CD4-positive, alpha-beta T cell treated with Interleukin-6 for 4 hours (primary cell): ENCODE measurements around the gene FAM81B.

ENCODE experiments used
- DNase-seq: peaks from one replicate; pipeline ENCODE4 v3.0.0-alpha.2; 2020; ENCODE audit warnings: mixed read lengths

The FAM81B gene

DNA sequence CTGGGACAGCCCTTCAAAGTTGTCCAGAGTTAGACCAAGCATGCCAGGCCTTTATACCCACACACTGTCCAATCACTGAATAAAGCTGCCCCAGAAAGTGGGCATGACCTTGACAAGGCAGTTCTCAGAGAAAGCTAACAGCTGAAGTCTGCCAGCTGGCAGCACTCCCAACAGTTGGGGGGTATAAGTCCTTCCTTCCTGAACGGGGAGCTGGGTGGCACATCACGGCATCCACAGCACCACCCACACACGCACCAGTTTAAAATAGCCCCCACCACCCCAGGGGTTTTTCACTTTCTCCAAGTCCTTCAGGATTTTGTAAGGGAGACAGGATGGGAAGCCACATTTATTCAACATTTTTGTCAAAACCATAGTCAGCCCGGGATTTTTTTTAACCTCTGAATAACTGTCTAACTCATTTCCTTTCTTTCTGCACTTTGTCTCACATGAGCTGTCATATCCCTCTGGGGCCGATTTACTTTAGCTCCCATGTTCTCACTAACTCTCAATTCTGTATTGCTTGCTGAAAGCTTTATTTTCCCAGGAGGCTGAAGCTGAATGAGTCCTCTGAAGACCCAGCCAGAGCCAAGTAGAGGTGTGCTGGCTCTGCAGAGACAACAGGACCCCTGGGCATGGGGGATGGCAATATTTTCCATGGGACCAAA is 15.4 kb downstream of the FAM81B start:
- DNase-seq = no peak

DNA sequence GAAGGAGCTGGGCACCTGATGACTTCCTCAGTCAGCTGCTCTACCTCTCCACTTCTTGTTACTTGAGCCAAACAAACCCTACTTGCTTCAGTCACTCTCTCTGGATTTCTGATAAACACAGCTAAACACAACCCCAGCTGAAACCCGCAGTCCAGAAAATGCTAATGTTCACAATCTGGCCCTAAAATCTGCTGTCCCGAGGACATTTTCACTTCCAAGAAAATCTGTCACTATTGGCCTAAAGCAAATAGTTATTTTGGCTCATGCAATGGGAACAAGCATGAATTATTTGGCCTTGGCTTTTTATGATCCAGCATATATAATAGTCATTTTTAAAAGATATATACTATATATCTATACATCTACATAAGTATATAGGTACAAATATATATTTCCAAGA is 19.1 kb downstream of the FAM81B start:
- no peak for DNase-seq

DNA sequence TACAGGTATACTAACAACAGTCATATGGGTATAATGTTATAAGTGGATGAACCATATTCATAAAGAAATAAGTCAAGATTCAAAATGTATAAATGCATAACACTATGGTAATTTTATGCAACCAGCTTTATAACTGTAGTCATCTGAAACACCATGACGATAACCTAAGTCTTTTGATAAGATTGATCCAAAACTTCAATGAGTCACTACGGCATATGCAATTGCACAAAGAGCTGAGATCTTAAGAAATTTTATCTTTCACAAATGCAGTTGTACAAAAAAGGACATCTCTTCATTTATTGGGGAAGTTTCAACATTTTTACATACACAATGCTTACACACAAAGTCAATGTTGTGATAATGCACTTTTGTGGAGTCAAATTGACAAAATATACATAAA is 20.3 kb downstream of the FAM81B start:
- DNase-seq = no peak

DNA sequence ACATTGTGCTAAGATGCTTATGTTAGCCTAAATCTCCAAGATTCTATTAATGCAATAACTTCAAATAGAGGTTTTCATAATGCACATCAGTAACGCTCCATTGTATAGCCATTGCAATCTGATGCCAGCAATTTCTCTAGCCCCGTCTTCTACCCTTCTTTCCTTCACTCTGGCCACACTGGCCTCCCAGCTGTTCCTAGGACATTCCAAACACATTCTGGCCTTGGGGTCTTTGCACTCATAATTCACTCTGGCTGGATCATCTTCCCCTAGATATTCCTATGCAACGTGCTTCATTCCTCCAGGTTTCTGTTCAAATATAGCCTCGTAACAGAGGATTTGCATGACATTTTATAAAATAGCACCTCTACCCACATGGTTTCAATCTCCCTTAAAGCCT is 23.3 kb downstream of the FAM81B start:
- no peak for DNase-seq

DNA sequence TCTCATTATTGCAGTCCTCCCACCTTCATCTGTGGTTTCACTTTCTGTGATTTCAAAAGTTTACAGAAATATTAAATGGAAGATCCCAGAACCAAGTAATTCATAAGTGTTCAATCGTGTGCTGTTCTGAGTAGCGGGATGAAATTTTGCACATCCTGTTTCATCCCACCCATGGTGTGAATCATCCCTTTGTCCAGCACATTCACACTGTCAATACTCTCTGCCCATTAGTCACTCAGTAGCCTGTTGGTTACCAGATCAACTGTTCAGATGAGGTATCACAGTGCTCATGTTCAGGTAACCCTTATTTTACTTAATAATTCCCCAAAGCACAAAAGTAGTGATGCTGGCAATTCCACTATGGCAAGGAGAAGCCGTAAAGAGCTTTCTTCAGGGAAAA is 26.8 kb downstream of the FAM81B start:
- no peak for DNase-seq

DNA sequence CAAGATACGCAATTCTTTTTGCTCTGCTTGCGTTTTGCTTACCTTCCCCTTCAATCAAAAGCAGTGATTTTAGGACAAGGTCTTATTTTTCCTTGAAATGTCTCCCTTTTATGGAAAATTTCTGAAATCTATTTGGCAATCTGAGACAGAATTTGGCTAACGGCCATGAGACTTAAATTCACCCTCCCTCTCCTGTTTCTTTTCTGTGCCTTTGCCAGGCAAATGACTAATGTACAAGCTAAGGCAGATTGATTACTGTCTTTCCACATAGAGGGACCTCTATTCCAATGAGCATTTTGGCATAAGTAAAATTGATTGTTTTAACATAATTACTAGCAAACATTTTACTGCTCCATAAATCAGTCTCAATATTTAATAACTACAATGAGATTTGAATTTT is 31.7 kb downstream of the FAM81B start:
- DNase-seq = no peak

DNA sequence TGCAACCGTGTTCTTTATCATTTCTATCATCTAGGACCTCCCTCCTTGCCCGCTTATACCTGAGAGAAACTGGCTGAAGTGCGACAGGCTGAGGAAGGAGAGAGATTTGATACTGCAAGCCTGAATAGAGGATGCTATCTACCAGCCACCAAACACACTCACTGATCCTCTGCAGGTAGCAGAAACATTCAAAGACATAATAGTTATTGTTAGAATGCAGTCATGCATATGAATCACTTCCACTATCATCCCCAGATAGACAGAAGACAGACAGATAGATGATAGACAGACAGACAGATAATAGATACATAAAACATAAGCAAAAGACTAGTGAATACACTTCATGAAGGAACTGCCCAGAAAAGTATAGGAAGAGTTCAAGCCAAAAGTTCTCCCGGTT is 32.9 kb downstream of the FAM81B start:
- no peak for DNase-seq

DNA sequence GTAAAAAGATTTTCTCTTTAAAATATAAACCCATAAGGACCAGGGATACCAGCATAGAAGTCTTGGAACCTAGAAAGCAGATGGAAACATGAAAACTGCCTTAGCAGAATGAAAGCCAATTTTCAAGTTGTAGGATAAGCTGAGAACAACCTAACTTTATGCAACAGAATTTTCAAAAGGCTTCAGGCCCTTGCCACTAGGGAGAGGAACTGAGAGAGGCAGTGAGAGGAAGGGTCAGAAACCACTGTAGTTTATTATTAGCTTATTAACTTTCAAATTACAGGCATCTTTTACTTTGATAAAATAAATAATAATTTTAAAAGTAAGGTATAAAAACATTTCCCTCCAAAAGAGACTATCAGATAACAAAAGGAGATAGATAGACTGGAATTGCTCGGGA is 33.4 kb downstream of the FAM81B start:
- no peak for DNase-seq

DNA sequence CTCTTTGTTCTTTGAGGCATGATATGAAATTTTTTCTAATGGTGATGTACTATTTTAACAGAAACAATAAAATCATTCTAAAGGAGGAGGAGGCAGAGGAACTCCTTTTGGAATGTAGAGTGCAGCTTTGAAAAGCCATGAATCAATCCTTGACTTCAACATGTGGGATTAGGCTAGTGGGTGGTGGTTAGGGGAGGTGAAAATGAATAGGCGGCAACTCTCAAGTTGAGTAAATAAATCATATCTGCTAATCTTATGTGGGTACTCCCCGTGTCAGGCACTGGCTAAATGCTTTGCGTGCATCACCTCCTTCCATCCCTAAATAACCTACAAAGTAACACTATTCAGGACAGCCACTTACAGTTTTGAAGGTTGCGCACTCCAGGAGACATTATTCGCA is 35.1 kb downstream of the FAM81B start:
- no peak for DNase-seq

DNA sequence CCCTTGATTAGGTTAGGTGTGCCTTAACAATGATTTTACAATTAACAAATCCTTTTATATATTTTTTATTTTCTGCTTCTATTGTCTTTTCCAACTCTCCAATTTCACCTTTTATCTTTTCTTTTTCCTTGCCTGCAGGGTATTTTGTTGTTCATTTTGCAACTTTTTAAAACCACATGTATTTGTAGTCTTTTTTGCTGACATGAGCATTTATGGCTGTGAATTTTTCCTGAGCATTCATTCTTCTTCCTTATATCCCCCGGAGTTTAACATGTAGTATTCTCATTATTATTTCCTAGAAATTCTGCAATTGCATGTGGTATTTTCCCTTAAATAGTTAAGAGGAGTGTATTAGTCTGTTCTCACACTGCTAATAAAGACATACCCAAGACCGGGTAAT is 41.6 kb downstream of the FAM81B start:
- DNase-seq = no peak

DNA sequence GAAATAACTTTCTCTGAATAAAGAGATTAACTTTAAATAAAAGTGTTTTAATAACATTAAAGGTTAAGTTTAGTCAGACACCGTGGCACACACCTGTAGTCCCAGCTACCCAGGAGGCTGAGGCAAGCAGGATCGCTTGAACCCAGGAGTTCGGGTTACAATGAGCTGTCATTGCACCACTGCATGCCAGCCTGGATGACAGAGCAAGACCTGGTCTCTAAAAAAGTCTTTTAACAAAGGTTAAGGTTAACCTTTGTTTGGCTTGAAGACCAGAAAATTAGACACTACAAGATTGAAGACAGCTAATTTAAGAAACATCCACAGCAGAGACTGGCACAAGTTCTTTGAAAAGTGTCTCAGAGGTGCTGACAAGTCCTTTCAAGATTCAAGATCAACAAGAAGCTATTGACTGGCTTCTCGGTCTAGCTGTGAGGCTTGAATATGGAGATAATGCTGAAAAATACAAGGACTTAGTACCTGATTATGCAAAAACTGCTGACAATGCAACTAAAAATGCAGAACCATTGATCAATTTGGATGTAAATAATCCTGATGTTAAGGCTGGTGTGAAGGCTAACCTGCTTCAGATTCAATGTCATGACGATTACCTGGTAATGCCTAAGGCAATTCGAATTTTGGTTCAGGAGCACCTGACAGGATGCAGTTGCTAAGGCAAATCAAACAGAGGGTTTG is 48.8 kb downstream of the FAM81B start:
- no peak for DNase-seq

DNA sequence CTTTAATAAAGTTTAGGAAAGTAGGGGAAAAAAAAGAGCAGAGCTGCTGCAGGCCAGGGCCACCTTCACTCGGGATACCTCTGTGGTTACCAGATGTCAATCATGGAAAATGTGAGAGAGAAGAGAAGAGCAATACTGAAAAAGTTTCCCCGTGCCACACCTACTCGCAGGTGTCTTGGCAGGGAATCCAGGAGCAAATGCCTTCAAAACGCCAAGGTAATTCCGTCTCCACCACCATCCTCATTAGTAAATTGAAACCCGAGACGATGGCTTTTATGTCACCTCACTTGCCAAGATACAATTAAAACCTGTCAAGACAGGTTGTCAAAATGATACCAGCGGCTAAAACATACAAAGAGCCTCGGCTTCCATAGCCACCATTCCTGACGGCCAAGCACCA is 49.7 kb downstream of the FAM81B start:
- no peak for DNase-seq

DNA sequence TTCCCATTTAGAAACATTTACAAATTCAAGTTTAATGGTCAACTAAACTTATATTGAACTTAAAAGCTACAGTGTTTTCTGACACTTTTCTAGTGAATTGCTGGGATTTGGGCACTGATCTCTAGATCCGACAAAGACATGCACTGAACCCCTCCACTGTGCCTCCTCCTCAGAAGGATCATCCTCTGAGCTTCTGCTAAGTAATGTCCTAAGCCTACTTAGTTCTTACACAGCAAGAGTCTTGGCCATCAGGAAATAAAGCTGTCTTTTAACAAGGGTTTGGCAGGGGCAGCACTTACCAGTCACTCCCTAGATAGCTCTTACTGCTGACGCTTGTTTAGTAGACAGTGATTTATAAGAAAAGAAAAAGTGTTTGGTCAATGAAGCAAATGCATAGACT is 50.5 kb downstream of the FAM81B start:
- DNase-seq = no peak

DNA sequence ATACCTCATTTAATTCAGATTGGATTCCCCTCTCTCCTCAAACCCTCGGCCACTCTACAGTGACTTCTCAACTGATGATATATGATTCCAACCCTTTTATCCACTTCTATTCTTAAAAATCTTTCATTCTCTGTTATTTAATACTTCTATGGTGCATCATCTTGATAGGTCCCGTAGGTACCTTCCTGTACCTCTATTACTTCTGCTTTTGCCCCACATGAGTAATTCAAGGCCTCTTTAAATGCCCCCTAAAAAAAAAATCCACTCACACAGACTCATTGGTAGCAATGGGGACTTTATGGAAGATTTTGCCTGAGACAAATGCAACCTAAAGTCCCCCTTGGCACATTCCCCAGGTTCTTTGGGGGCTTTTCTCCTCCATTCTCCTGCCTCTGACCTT is 54.3 kb downstream of the FAM81B start:
- DNase-seq = no peak

DNA sequence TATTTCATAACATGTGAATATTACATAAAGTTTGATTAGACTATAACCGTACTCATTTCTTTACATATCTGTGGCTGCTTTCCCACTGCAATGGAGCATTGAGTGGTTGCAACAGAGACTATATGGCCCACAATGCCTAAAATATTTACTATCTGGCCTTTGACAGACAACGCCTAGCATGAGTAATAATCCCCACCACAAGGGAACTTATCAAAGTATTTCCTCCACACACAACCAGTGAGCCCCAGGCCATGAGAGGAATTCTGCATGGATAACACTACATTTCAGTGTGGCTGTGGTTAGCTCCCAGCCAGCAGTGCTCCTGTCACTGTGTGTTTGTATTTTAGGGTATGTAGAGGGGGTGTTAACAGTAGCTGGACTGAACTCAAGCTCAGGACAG is 54.8 kb downstream of the FAM81B start:
- no peak for DNase-seq

DNA sequence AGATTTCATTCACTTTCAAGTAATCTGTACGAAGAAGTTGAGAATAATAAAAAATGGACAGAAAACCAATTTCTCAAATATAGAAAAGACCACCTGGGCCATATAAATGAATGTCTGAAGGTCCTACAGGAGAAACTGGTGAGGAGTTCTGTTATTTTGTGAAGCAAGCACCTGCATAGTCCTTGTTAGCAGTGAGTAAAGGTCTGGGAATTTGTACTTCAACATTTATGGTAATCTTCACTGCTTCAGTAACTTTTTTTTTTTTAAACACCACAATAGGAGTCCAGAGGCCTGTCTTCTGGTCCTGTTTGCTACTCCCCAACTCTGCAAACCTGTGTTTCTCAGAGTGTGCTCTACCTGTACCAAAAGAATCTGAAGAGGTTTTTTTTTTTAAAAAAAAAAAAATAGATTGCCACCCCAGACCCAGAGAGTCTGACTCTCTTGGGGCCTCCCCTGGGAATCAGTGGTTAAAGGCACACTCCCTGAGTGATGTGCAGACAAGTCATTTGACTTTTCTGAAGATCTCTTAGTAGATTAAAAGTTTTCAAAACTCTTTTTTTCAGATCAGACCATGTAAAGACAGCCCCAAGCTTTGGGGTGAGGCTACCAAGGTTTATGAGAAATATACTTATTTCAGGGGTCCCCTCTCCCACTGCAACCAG is 55.5 kb downstream of the FAM81B start:
- no peak for DNase-seq

DNA sequence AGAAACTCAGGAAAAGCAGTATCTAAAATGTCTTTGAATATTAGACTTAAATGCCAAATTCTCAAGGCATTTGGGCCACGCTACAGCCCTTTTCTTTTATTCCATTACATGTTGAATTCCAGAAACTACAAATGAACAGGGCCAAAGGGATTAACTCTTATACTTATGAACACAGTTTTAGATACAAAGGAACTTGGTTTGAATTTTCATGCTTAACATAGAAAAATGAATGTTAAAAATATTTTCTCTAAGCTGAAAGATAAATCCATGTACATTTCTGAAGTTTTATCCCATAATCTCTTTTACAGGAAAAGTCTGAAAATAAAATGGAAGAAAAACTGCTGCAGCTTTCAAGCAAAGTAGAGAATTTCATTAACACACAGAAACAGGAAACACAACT is 56.8 kb downstream of the FAM81B start:
- no peak for DNase-seq

DNA sequence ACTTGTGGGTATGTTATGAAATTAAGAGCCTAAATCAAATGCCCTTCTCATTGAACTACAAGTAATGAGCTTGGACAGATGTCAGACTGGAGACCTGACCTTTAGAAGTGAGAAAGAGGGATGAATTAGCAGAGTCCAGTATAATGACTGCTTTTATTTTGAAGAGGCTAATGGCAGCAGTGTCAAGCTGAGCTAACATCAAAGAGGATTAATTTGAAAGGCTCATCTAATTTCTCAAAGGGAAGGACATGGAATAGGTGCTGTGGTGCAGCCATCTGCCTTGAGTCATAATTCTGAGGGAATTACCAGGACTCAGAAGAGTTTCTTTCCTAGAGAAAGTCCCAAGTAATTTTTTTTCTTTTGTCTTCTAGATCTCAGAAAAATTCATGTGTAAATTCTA is 57.6 kb downstream of the FAM81B start:
- DNase-seq = no peak

DNA sequence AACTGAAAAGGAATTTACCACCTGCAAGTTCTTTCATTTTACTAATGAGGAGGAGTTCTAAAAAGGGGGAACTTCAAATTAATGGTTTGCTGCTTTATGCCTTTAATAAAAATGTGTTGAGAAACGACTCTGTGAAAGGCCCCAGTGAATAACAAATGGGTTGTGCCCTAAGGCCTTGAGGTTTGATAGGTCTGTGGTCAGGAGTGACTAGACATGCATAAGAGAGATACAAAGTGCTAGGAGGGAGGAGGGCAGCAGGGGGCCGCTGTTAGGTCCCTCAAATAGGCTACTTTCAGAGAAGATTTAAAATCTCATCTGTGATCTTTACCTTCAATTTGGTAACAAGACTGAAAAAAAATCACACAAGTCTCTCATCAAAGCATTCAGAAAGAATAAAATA is 58.3 kb downstream of the FAM81B start:
- no peak for DNase-seq

DNA sequence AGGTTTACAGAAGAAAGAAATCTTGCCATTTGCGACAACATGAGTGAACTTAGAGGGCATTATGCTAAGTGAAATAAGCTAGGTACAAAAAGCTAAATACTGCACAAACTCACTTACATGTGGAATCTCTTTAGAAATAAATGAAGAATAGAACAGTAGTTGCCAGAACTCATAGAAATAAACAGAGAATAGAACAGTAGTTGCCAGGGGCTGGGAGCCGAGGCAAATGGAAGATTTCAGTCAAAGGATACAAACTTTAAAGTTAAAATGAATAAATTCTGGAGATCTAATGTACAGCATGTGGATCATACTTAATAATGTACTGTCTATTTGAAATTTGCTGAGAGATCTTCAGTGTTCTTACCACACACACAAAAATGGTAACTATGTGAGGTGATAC is 63.4 kb downstream of the FAM81B start:
- DNase-seq = no peak

DNA sequence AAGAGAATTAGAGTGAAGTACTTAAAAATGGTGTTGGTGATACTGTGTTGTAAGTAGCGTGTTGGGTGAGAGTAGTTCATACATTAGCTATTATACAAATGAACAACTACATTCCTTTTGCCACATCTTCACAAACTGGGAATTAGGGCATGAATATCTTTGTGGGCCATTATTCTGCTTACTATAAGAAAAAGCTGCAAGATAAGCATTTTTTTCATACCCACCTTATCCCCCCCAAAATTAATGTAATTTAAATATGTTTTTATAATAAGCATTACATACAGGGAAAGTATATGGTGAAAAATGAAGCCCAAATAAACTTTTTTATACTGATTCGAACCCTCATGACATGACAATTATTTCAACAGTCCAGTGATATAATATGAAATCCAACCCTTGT is 69.5 kb downstream of the FAM81B start:
- no peak for DNase-seq

DNA sequence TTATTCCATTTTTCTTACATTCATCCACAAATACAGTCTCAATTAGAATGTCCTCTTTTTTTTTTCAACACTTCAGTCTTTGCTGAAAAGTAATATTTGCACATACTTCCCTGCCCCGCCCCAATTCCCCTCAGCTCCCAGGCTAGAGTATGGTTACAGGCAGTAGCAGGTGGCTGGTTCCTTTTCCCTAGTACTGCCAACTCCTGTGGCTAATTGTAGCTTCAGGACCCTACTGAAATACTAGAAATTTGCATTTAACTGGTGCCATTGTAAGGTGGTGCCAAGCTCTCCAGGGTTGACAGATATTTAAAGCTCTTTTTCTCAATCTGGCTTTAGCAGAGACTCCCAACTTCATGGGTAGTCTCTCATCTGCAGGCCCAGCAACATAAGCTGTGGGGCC is 80.3 kb downstream of the FAM81B start:
- no peak for DNase-seq

DNA sequence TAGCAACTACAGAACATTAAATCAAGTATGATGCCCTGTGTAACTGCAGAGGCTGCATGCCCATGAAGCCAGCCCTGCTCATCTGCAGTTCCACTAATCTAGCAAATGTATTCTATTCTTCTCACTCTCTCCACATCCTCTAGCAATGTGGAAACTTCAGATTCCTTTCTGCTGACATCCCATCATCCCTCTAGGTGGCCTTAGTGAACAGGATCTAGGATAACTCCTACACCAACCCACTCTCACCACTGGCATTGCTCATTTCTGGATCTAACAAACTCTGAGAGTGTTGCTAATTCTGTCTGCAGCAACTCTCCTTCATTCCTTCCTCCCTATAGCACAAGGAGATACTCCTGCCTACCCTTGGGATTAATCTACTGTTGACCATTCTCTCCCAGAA is 80.8 kb downstream of the FAM81B start:
- DNase-seq = no peak

DNA sequence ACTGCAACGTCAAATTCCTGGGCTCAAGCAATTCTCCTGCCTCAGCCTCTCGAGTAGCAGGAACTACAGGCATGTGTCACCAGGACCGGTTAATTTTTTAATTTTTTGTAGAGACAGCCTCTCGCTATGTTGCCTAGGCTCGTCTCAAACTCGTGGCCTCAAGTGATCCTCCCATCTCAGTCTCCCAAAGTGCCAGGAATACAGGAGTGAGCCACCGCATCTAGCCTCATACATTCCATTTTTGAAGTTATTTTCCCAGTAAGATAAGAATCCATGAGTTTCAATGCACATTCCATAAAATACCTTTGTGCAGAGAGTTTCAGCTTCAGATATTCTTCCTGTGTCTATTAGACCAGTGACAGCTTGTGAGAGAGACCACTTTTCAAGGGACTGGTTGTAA is 93.3 kb downstream of the FAM81B start:
- DNase-seq = no peak

DNA sequence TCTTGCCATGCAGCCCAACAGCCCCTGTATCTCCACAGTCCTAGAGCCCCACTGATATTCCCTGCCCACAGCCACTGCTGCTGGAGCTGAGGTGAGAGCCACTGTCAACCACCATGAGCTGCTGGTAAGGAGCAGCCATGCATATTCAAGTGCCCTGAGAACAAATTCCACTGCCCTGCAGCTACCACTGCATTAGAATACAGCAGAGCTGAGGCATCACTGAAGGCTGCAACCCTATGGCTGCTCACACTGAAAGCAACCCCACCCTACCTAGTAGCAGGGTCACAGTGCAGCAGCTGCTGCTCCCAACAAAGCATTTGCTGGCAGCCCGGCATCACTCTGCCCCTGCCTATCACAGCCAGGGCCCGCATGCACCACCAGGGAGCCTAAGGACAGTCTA is 95.0 kb downstream of the FAM81B start:
- no peak for DNase-seq
